ENCODE results near the gene SLC2A13. TPM values are rescaled to one million over a fixed set of nuclear protein-coding genes. Genes with fewer than 3 reads are reported as not detected.

SLC2A13 gene
- total and polyA plus RNA-seq, 2 donors (not counting 3 experiments of a cell fraction or from before 2014, with no cell fraction given): 1.2 to 4.9 TPM

GRCh38 chr12:39920222-39920621, 185.7 kb downstream of the SLC2A13 start:
- Histone ChIP-seq H3K79me2 (ENCODE audit: control insufficient read depth, insufficient read depth, low read length) (no peaks in the 10 kb centered on the region), H3K4me3 (replicated peaks in 1 of 3; ENCODE audit: insufficient read depth in 1 of 3, low read depth in 1 of 3, low read length in 3 of 3) (no peak overlapping the region), H3K9ac (replicated peaks; ENCODE audit: extremely low read depth, insufficient read depth, low read length) (no peak overlapping the region), H3K9me1 (replicated peaks; ENCODE audit: control insufficient read depth, extremely low read depth, insufficient read depth, low read length) (no peaks in the 10 kb centered on the region), H3K36me3 (ENCODE audit: control insufficient read depth in 2 of 2, extremely low read depth in 1 of 2, insufficient read depth in 2 of 2, low read length in 2 of 2) (no peaks in the 10 kb centered on the region), H3K4me2 (ENCODE audit: insufficient read depth, low read length) (no peak overlapping the region), H2AFZ (ENCODE audit: low read depth, low read length) (no peak overlapping the region), H3K9me3 (replicated peaks; ENCODE audit: control insufficient read depth, insufficient read depth, low read length) (no peaks in the 10 kb centered on the region), H3K4me1 (ENCODE audit: control insufficient read depth, extremely low read depth, insufficient read depth, low read length) (no peaks in the 10 kb centered on the region), H4K20me1 (replicated peaks; ENCODE audit: control insufficient read depth, extremely low read depth, insufficient read depth, low read length) (no peaks in the 10 kb centered on the region), H3K27ac (ENCODE audit: insufficient read depth, low read depth, low read length) (no peak overlapping the region), H3K27me3 (ENCODE audit: control insufficient read depth in 2 of 2, insufficient read depth in 2 of 2, low read length in 2 of 2) (no peaks in the 10 kb centered on the region)
- no peak for FAIRE-seq
- no TSS peak for BruUV-seq (replicated peaks)
- TF ChIP-seq POLR2A (IDR thresholded peaks at IDR 0.05; ENCODE audit: low read depth, low read length) (no peak), FOS (IDR thresholded peaks at IDR 0.05; ENCODE audit: borderline replicate concordance, insufficient read depth, low read length) (no peak), JUN (IDR thresholded peaks at IDR 0.05; ENCODE audit: borderline replicate concordance, insufficient read depth, insufficient read length, low read depth) (no peak), GATA2 (IDR thresholded peaks at IDR 0.05; ENCODE audit: insufficient read depth, insufficient read length, low read depth, low read length) (no peak)
- intact Hi-C loops (cut with micrococcal nuclease) (no loop called here), dilution Hi-C loops (cut with MboI; ENCODE audit: extremely low pct_ligation_motif_present, low sequenced_read_pairs) (no loop called here)
- no peak for DNase-seq (ENCODE audit: low read depth, low spot score)
- CTCF ChIA-PET: interaction anchor here (0.8 kb wide), 1 partner anchor 16 kb away, joined by 7 read pairs; no protein-coding TSS in a partner anchor
- POLR2A ChIA-PET: no interaction called here

DNA sequence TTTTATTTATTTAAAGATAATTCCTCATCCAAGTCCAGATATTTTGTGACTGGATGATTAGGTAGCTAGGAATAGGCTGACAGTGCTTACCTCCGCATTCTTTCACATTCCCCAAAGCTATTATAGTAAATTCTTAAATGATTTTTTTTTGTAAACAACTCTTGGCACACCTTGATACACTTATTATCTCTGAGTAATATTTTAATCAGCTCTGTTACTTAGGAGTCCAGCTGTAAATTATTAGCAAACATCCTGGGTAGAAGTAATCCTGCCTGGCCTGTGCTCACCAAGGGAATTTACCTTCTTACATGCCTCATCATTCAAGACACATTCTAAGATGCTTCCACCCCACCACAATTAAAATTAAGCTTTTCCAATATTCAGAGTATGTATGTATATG, 186.1 kb downstream of the SLC2A13 start:
- Histone ChIP-seq H3K9me1 (replicated peaks; ENCODE audit: control insufficient read depth, extremely low read depth, insufficient read depth, low read length) (no peaks in the 10 kb centered on the region), H3K4me1 (ENCODE audit: control insufficient read depth, extremely low read depth, insufficient read depth, low read length) (no peaks in the 10 kb centered on the region), H3K27ac (ENCODE audit: insufficient read depth, low read depth, low read length) (no peak overlapping the region), H3K27me3 (ENCODE audit: control insufficient read depth in 2 of 2, insufficient read depth in 2 of 2, low read length in 2 of 2) (no peaks in the 10 kb centered on the region), H3K36me3 (ENCODE audit: control insufficient read depth in 2 of 2, extremely low read depth in 1 of 2, insufficient read depth in 2 of 2, low read length in 2 of 2) (no peaks in the 10 kb centered on the region), H3K9me3 (replicated peaks; ENCODE audit: control insufficient read depth, insufficient read depth, low read length) (no peaks in the 10 kb centered on the region), H4K20me1 (replicated peaks; ENCODE audit: control insufficient read depth, extremely low read depth, insufficient read depth, low read length) (no peaks in the 10 kb centered on the region), H3K4me2 (ENCODE audit: insufficient read depth, low read length) (no peak overlapping the region), H3K79me2 (ENCODE audit: control insufficient read depth, insufficient read depth, low read length) (no peaks in the 10 kb centered on the region), H2AFZ (ENCODE audit: low read depth, low read length) (no peak overlapping the region), H3K9ac (replicated peaks; ENCODE audit: extremely low read depth, insufficient read depth, low read length) (no peak overlapping the region), H3K4me3 (replicated peaks in 1 of 3; ENCODE audit: insufficient read depth in 1 of 3, low read depth in 1 of 3, low read length in 3 of 3) (no peak overlapping the region)
- no peak for DNase-seq (ENCODE audit: low read depth, low spot score)
- POLR2A ChIA-PET: no interaction called here
- TF ChIP-seq MAX (IDR thresholded peaks at IDR 0.05; ENCODE audit: insufficient read depth, insufficient read length) (no peak), JUN (IDR thresholded peaks at IDR 0.05; ENCODE audit: borderline replicate concordance, insufficient read depth, insufficient read length, low read depth) (no peak), POLR2A (IDR thresholded peaks at IDR 0.05; ENCODE audit: low read depth, low read length) (no peak), EZH2 (IDR thresholded peaks at IDR 0.05; ENCODE audit: borderline replicate concordance, low read depth, low read length, severe bottlenecking) (no peak), POLR2AphosphoS5 (IDR thresholded peaks at IDR 0.05; ENCODE audit: insufficient read depth, low read depth, low read length) (no peak), FOS (IDR thresholded peaks at IDR 0.05; ENCODE audit: borderline replicate concordance, insufficient read depth, low read length) (no peak), MYC (IDR thresholded peaks at IDR 0.05; ENCODE audit: low read depth, low read length) (no peak), GATA2 (IDR thresholded peaks at IDR 0.05; ENCODE audit: insufficient read depth, insufficient read length, low read depth, low read length) (no peak)
- TF ChIP-seq, protein P1, sequence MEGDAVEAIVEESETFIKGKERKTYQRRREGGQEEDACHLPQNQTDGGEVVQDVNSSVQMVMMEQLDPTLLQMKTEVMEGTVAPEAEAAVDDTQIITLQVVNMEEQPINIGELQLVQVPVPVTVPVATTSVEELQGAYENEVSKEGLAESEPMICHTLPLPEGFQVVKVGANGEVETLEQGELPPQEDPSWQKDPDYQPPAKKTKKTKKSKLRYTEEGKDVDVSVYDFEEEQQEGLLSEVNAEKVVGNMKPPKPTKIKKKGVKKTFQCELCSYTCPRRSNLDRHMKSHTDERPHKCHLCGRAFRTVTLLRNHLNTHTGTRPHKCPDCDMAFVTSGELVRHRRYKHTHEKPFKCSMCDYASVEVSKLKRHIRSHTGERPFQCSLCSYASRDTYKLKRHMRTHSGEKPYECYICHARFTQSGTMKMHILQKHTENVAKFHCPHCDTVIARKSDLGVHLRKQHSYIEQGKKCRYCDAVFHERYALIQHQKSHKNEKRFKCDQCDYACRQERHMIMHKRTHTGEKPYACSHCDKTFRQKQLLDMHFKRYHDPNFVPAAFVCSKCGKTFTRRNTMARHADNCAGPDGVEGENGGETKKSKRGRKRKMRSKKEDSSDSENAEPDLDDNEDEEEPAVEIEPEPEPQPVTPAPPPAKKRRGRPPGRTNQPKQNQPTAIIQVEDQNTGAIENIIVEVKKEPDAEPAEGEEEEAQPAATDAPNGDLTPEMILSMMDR (IDR thresholded peaks at IDR 0.05; ENCODE audit: extremely low read depth in 1 of 2, insufficient read depth in 1 of 2, low read depth in 1 of 2, low read length in 2 of 2): no peak
- FAIRE-seq: no peak
- CTCF ChIA-PET: interaction anchor here (0.8 kb wide), 1 partner anchor 16 kb away, joined by 7 read pairs; no protein-coding TSS in a partner anchor
- intact Hi-C loops (cut with micrococcal nuclease): no loop called here
- dilution Hi-C loops (cut with MboI; ENCODE audit: extremely low pct_ligation_motif_present, low sequenced_read_pairs): no loop called here
- BruUV-seq (replicated peaks): no TSS peak
